GM12892 (cell line): Measurements from ENCODE around the gene OTP.

Source experiments
- POLR2A ChIP-seq: IDR thresholded peaks from 2 replicates; pipeline ENCODE4 v1.6.1; 2011; ENCODE audit warnings: low read depth, low read length, control low read depth
- POLR2AphosphoS5 ChIP-seq: IDR thresholded peaks from 2 replicates; pipeline ENCODE4 v1.6.1; 2011; ENCODE audit warnings: low read depth, low read length, control low read depth

GRCh38 chr5:77586101-77586500 is 52.4 kb downstream of the OTP start:
- TF ChIP-seq POLR2A (no peak), POLR2AphosphoS5 (no peak)
